Right hindlimb (tissue), 1 donor: ENCODE data around the gene SH3TC1.

Experiments
- DNase-seq: peaks from one replicate; pipeline ENCODE4 v3.0.0-alpha.2; 2018

Gene SH3TC1

GRCh38 chr4:8247047-8247930, 48.2 kb downstream of the SH3TC1 start:
- DNase-seq: no peak

GRCh38 chr4:8248091-8248490, 49.0 kb downstream of the SH3TC1 start:
- no peak for DNase-seq

- DNase-seq: no peak
These were observed 51.1 kb downstream of the SH3TC1 start for GRCh38 chr4:8250227-8250626.

- no peak for DNase-seq
These were observed 51.5 kb downstream of the SH3TC1 start for GRCh38 chr4:8250637-8251036.

GRCh38 chr4:8251110-8251883, 52.2 kb downstream of the SH3TC1 start:
- DNase-seq: no peak

GRCh38 chr4:8252301-8253173, 53.4 kb downstream of the SH3TC1 start:
- DNase-seq: no peak

GRCh38 chr4:8254076-8254475, 55.0 kb downstream of the SH3TC1 start:
- DNase-seq: no peak

GRCh38 chr4:8255698-8256441, 56.8 kb downstream of the SH3TC1 start:
- peak; percentile 91 for DNase-seq

- no peak for DNase-seq
These were observed 58.8 kb downstream of the SH3TC1 start for GRCh38 chr4:8257854-8258253.

- no peak for DNase-seq
These were observed 59.6 kb downstream of the SH3TC1 start for GRCh38 chr4:8258552-8259212.

GRCh38 chr4:8259743-8260430, 60.8 kb downstream of the SH3TC1 start:
- DNase-seq: no peak

GRCh38 chr4:8260656-8261111, 61.6 kb downstream of the SH3TC1 start:
- peak; percentile 45 for DNase-seq

- peak; percentile 78 for DNase-seq
These were observed 62.9 kb downstream of the SH3TC1 start for GRCh38 chr4:8261851-8262535.

GRCh38 chr4:8262637-8263322, 63.7 kb downstream of the SH3TC1 start:
- DNase-seq: no peak

GRCh38 chr4:8263397-8263796, 64.3 kb downstream of the SH3TC1 start:
- no peak for DNase-seq

- no peak for DNase-seq
These were observed 65.0 kb downstream of the SH3TC1 start for GRCh38 chr4:8264106-8264505.

GRCh38 chr4:8265171-8265929, 66.3 kb downstream of the SH3TC1 start:
- no peak for DNase-seq

GRCh38 chr4:8266088-8266487, 67.0 kb downstream of the SH3TC1 start:
- DNase-seq: no peak

- DNase-seq: no peak
These were observed 67.4 kb downstream of the SH3TC1 start for GRCh38 chr4:8266508-8266907.
